ENCODE results near the gene ANXA6. TPM values are rescaled to one million over a fixed set of nuclear protein-coding genes. Genes with fewer than 3 reads are reported as not detected.

ANXA6 gene
- total and polyA plus RNA-seq, 2 of the 4 experiments (the other 2 are of a cell fraction) = 355 to 610 TPM

DNA sequence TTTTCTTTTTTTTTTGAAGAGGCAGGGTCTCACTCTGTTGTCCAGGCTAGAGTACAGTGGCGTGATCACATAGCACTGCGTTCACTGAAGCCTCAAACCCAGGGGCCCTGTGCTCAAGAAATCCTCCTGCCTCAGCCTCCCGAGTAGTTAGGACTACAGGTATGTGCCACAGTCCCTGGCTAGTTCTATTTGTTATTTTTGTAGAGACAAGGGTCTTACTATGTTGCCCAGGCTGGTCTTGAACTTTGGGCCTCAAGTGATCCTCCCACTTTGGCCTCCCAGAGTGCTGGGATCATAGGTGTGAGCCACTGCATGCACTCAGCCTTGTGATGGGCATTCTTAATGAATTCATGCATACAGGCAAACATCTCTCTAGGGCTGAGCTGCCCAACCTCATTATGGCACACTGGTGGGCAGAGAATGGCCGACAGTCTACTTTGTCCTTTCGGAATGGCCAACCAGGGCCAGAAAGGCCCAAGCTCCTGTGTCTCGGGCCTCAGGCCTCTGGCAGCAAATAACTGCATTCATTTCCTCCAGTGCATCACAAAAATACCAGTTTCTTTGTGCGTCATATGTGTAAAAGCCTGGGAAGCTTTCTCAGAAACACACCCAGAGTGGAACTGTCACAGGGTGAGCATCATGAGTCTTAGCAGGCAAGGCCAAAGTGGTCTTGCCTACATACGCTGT is 27.2 kb downstream of the ANXA6 start:
- Histone ChIP-seq H2BK5ac (ENCODE audit: low read depth, low read length, poor library complexity, severe bottlenecking) (no peak overlapping the region), H3K4me1 (ENCODE audit: control insufficient read depth, insufficient read depth, low read length) (no peaks in the 10 kb centered on the region), H4K20me1 (ENCODE audit: insufficient read depth, low read length) (peaks cover 26% of the 10 kb centered on the region), H2AFZ (replicated peaks; ENCODE audit: low read length, poor library complexity) (no peak overlapping the region), H4K5ac (ENCODE audit: low read depth, low read length) (no peak overlapping the region), H3K27ac (ENCODE audit: insufficient read depth, low read length) (no peak overlapping the region), H3K56ac (ENCODE audit: extremely low read depth, insufficient read depth, low read length) (no peak overlapping the region), H4K8ac (ENCODE audit: low read depth in 2 of 2, low read length in 2 of 2) (no peak overlapping the region), H3K27me3 (ENCODE audit: control insufficient read depth, insufficient read depth, low read length) (no peaks in the 10 kb centered on the region), H4K91ac (ENCODE audit: insufficient read depth, low read depth, low read length) (no peak overlapping the region), H3K23ac (ENCODE audit: low read depth, low read length) (no peak overlapping the region), H3K4ac (ENCODE audit: low read depth, low read length) (no peak overlapping the region), H3K4me3 (ENCODE audit: insufficient read depth, low read depth, low read length) (no peak overlapping the region), H2BK15ac (ENCODE audit: low read depth, low read length) (no peak overlapping the region), H3K14ac (replicated peaks; ENCODE audit: low read depth, low read length) (no peak overlapping the region), H2AK5ac (ENCODE audit: low read depth, low read length) (no peak overlapping the region), H3K9ac (ENCODE audit: low read depth, low read length) (no peak overlapping the region), H3K36me3 (ENCODE audit: control insufficient read depth, insufficient read depth, low read length) (peaks cover 84% of the 10 kb centered on the region), H2AK9ac (replicated peaks; ENCODE audit: low read depth, low read length, poor library complexity) (no peak overlapping the region), H3K79me1 (ENCODE audit: low read depth in 1 of 2, low read length in 2 of 2) (peaks cover 17 to 49% of the 10 kb centered on the region in 2 experiments), H3K9me1 (ENCODE audit: insufficient read depth, low read length) (no peaks in the 10 kb centered on the region; the same call in 1 of the 2 replicates), H2BK20ac (ENCODE audit: low read depth, low read length) (no peak overlapping the region), H3K9me3 (ENCODE audit: control insufficient read depth, insufficient read depth, low read length) (no peaks in the 10 kb centered on the region), H3K4me2 (ENCODE audit: low read depth, low read length) (no peak overlapping the region), H2BK120ac (ENCODE audit: low read depth, low read length) (no peak overlapping the region), H3K18ac (ENCODE audit: low read depth, low read length) (no peak overlapping the region)
- ChIA-PET CTCF (interaction anchor here (0.6 kb wide), 1 partner anchor 679 kb away, joined by 3 read pairs; no protein-coding TSS in a partner anchor), POLR2A (ENCODE audit: unreplicated experiment) (no interaction called here)
- BruUV-seq (replicated peaks) = no TSS peak
- intact Hi-C loops (cut with micrococcal nuclease) = no loop called here
- WGBS, 2 experiments (ENCODE audit: extremely low coverage in 2 of 2, insufficient read length in 1 of 2) = 100% methylated on average over 1 of the region's 8 CpGs; no CpG with 5 or more reads in 1 of the 2 experiments
- DNase-seq (no peak), ATAC-seq (ENCODE audit: low read depth) (no peak)
- TF ChIP-seq POLR2A (IDR thresholded peaks at IDR 0.05; ENCODE audit: low read depth, low read length) = no peak
- no peak for TF ChIP-seq RFX5 (IDR thresholded peaks at IDR 0.05; ENCODE audit: low read depth, low read length)
- no peak for TF ChIP-seq BHLHE40 (IDR thresholded peaks at IDR 0.05; ENCODE audit: low read depth, low read length)
- TF ChIP-seq CEBPB (IDR thresholded peaks at IDR 0.05; ENCODE audit: low read depth, low read length) = no peak
- TF ChIP-seq NFE2L2 (IDR thresholded peaks at IDR 0.05; ENCODE audit: low read depth, low read length) = no peak
- TF ChIP-seq, protein P1, sequence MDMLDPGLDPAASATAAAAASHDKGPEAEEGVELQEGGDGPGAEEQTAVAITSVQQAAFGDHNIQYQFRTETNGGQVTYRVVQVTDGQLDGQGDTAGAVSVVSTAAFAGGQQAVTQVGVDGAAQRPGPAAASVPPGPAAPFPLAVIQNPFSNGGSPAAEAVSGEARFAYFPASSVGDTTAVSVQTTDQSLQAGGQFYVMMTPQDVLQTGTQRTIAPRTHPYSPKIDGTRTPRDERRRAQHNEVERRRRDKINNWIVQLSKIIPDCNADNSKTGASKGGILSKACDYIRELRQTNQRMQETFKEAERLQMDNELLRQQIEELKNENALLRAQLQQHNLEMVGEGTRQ (IDR thresholded peaks at IDR 0.05; ENCODE audit: low read depth, low read length) = no peak
- TF ChIP-seq, protein P2, sequence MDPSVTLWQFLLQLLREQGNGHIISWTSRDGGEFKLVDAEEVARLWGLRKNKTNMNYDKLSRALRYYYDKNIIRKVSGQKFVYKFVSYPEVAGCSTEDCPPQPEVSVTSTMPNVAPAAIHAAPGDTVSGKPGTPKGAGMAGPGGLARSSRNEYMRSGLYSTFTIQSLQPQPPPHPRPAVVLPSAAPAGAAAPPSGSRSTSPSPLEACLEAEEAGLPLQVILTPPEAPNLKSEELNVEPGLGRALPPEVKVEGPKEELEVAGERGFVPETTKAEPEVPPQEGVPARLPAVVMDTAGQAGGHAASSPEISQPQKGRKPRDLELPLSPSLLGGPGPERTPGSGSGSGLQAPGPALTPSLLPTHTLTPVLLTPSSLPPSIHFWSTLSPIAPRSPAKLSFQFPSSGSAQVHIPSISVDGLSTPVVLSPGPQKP (IDR thresholded peaks at IDR 0.05; ENCODE audit: borderline replicate concordance, low read depth, low read length) = no peak
- no peak for TF ChIP-seq MAFK (IDR thresholded peaks at IDR 0.05; ENCODE audit: low read depth, low read length)
- no peak for TF ChIP-seq MAZ (IDR thresholded peaks at IDR 0.05; ENCODE audit: borderline replicate concordance, low read depth, low read length)
- no peak for TF ChIP-seq CHD1 (IDR thresholded peaks at IDR 0.05; ENCODE audit: low read depth, low read length)
- TF ChIP-seq MXI1 (IDR thresholded peaks at IDR 0.05; ENCODE audit: borderline replicate concordance, low read depth, low read length) = no peak
- TF ChIP-seq RAD21 (IDR thresholded peaks at IDR 0.05; ENCODE audit: low read length) = no peak
- no peak for TF ChIP-seq FOS (IDR thresholded peaks at IDR 0.05; ENCODE audit: low read depth, low read length)
- no peak for TF ChIP-seq RCOR1 (IDR thresholded peaks at IDR 0.05; ENCODE audit: insufficient replicate concordance, low read length)
- TF ChIP-seq, protein P3, sequence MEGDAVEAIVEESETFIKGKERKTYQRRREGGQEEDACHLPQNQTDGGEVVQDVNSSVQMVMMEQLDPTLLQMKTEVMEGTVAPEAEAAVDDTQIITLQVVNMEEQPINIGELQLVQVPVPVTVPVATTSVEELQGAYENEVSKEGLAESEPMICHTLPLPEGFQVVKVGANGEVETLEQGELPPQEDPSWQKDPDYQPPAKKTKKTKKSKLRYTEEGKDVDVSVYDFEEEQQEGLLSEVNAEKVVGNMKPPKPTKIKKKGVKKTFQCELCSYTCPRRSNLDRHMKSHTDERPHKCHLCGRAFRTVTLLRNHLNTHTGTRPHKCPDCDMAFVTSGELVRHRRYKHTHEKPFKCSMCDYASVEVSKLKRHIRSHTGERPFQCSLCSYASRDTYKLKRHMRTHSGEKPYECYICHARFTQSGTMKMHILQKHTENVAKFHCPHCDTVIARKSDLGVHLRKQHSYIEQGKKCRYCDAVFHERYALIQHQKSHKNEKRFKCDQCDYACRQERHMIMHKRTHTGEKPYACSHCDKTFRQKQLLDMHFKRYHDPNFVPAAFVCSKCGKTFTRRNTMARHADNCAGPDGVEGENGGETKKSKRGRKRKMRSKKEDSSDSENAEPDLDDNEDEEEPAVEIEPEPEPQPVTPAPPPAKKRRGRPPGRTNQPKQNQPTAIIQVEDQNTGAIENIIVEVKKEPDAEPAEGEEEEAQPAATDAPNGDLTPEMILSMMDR (conservative IDR thresholded peaks at IDR 0.05; ENCODE audit: low read depth, low read length) = no peak
- TF ChIP-seq SMC3 (IDR thresholded peaks at IDR 0.05; ENCODE audit: low read depth, low read length) = no peak
- dilution Hi-C loops (cut with HindIII; ENCODE audit: low sequenced_read_pairs, unreplicated experiment) = no loop called here
- in situ Hi-C loops (cut with MboI; ENCODE audit: low sequenced_read_pairs) = no loop called here

All from IMR-90 (cell line).